Stimulated activated CD4-positive, alpha-beta T cell treated with anti-CD3 and anti-CD28 coated beads, TNF-alpha, amount 100 ng/mL, for 4 hours (primary cell): Measurements from ENCODE around the gene POLR2J3.
"Not testable (repeated sequence)": the region's sequence is repeated elsewhere in the genome, so short reads cannot be mapped to it uniquely, and the experiment has no call there.

ENCODE experiments used
- DNase-seq, 3 experiments: peaks; one replicate each; pipeline ENCODE4 v3.0.0-alpha.2; 2020; ENCODE audit warnings: low read depth in 3 of 3

POLR2J3 gene

GRCh38 chr7:102583495-102583894, 11.1 kb upstream of the POLR2J3 start:
- DNase-seq: not testable (repeated sequence)

- not testable (repeated sequence) for DNase-seq
Measured at GRCh38 chr7:102581722-102582121, 9.3 kb upstream of the POLR2J3 start.

- not testable (repeated sequence) for DNase-seq
Measured at GRCh38 chr7:102578486-102578885, 6.1 kb upstream of the POLR2J3 start.

- not testable (repeated sequence) for DNase-seq
Measured at GRCh38 chr7:102577315-102578240, 5.2 kb upstream of the POLR2J3 start.

- DNase-seq: not testable (repeated sequence)
Measured at GRCh38 chr7:102576363-102576762, 4.0 kb upstream of the POLR2J3 start.

GRCh38 chr7:102574607-102575006, 2.2 kb upstream of the POLR2J3 start:
- not testable (repeated sequence) for DNase-seq

GRCh38 chr7:102568620-102569019, 3.8 kb downstream of the POLR2J3 start:
- not testable (repeated sequence) for DNase-seq

- DNase-seq: not testable (repeated sequence)
Measured at GRCh38 chr7:102550808-102551422, 21.5 kb downstream of the POLR2J3 start, which contains the start of gene SPDYE2. Gene SPDYE2 (plus strand): TSS chr7:102551226. CDS start chr7:102553256, 2,030 bp downstream.

- not testable (repeated sequence) for DNase-seq
Measured at GRCh38 chr7:102546353-102546752, 26.0 kb downstream of the POLR2J3 start.

- DNase-seq: not testable (repeated sequence)
Measured at GRCh38 chr7:102545288-102545687, 27.1 kb downstream of the POLR2J3 start.

GRCh38 chr7:102544372-102544771, 28.0 kb downstream of the POLR2J3 start:
- DNase-seq: not testable (repeated sequence)

- not testable (repeated sequence) for DNase-seq
Measured at GRCh38 chr7:102543596-102543995, 28.8 kb downstream of the POLR2J3 start, which contains the start of gene UPK3BL2. Gene UPK3BL2 (minus strand): TSS chr7:102543696. CDS start chr7:102543636, 60 bp downstream.

- DNase-seq: not testable (repeated sequence)
Measured at GRCh38 chr7:102542771-102543170, 29.6 kb downstream of the POLR2J3 start.

GRCh38 chr7:102542083-102542482, 30.3 kb downstream of the POLR2J3 start:
- not testable (repeated sequence) for DNase-seq

GRCh38 chr7:102540604-102541003, 31.8 kb downstream of the POLR2J3 start:
- DNase-seq: not testable (repeated sequence)

- DNase-seq: not testable (repeated sequence)
Measured at GRCh38 chr7:102535062-102535615, 37.2 kb downstream of the POLR2J3 start.

GRCh38 chr7:102532127-102532526, 40.3 kb downstream of the POLR2J3 start:
- not testable (repeated sequence) for DNase-seq

- DNase-seq: not testable (repeated sequence)
Measured at GRCh38 chr7:102531583-102531982, 40.8 kb downstream of the POLR2J3 start.

- DNase-seq: not testable (repeated sequence)
Measured at GRCh38 chr7:102527822-102528793, 44.3 kb downstream of the POLR2J3 start.

- not testable (repeated sequence) for DNase-seq
Measured at GRCh38 chr7:102527182-102527581, 45.2 kb downstream of the POLR2J3 start.

- DNase-seq: not testable (repeated sequence)
Measured at GRCh38 chr7:102524803-102525202, 47.6 kb downstream of the POLR2J3 start.
